NCI-H510A (cell line): ENCODE results near the gene DDC.
A peak's percentile ranks its signal among the peaks of the same experiment; 100 is the strongest.

Experiments
- DNase-seq: peaks from one replicate; lab custom pipeline; 2025; lab: John Stamatoyannopoulos, UW

Gene DDC

GRCh38 chr7:50456371-50457123, 108.7 kb downstream of the DDC start:
- DNase-seq, result no peak

GRCh38 chr7:50455658-50456057, 109.5 kb downstream of the DDC start:
- no peak for DNase-seq

GRCh38 chr7:50454968-50455367, 110.2 kb downstream of the DDC start:
- no peak for DNase-seq

GRCh38 chr7:50450590-50451032, 114.6 kb downstream of the DDC start:
- DNase-seq, result peak; percentile 23

GRCh38 chr7:50449881-50450589, 115.2 kb downstream of the DDC start, which contains the start of gene FIGNL1:
Gene FIGNL1 (minus strand): TSS chr7:50450350. CDS start chr7:50447287, 3,063 bp downstream.
- peak; percentile 78 for DNase-seq

GRCh38 chr7:50449501-50449880, 115.7 kb downstream of the DDC start:
- no peak for DNase-seq

- DNase-seq, result no peak
Observed at GRCh38 chr7:50448823-50449222, 116.4 kb downstream of the DDC start.

- no peak for DNase-seq
Observed at GRCh38 chr7:50446542-50446960, 118.7 kb downstream of the DDC start.

- DNase-seq, result no peak
Observed at GRCh38 chr7:50436133-50436806, 128.9 kb downstream of the DDC start.

GRCh38 chr7:50431722-50432305, 133.4 kb downstream of the DDC start:
- no peak for DNase-seq

- no peak for DNase-seq
Observed at GRCh38 chr7:50431316-50431715, 133.9 kb downstream of the DDC start.

GRCh38 chr7:50428911-50429310, 136.3 kb downstream of the DDC start:
- no peak for DNase-seq

- no peak for DNase-seq
Observed at GRCh38 chr7:50427518-50427917, 137.7 kb downstream of the DDC start.

GRCh38 chr7:50426280-50427045, 138.7 kb downstream of the DDC start:
- no peak for DNase-seq

- DNase-seq, result no peak
Observed at GRCh38 chr7:50425318-50425717, 139.9 kb downstream of the DDC start.

GRCh38 chr7:50423860-50424259, 141.3 kb downstream of the DDC start:
- DNase-seq, result no peak

- no peak for DNase-seq
Observed at GRCh38 chr7:50422858-50423257, 142.3 kb downstream of the DDC start.

GRCh38 chr7:50421043-50421442, 144.2 kb downstream of the DDC start:
- no peak for DNase-seq

- peak; percentile 12 for DNase-seq
Observed at GRCh38 chr7:50418526-50419290, 146.5 kb downstream of the DDC start.

- DNase-seq, result peak; percentile 58
Observed at GRCh38 chr7:50418086-50418515, 147.1 kb downstream of the DDC start.
